Measurements from ENCODE around the gene GSE1.

Gene GSE1

GRCh38 chr16:85619101-85619891 lies 6.2 kb downstream of the GSE1 start:
- in situ Hi-C loops (cut with MboI; ENCODE audit: low sequenced_read_pairs), result loop anchor here (10.0 kb wide), 1 partner anchor 504 kb away; the partner anchor contains the start of gene CIBAR2
- peaks cover 13% of the 10 kb centered on the region for H3K4me1 ChIP-seq
- no peak overlapping the region for H3K4me3 ChIP-seq
- no peaks in the 10 kb centered on the region for H3K9me3 ChIP-seq
- H3K27me3 ChIP-seq (ENCODE audit: low read depth), result no peaks in the 10 kb centered on the region
- peaks cover 40% of the 10 kb centered on the region for H3K36me3 ChIP-seq (replicated peaks)
- no peak for DNase-seq (ENCODE audit: low spot score in 2 of 2)

- Histone ChIP-seq H3K27me3 (ENCODE audit: low read depth) (no peaks in the 10 kb centered on the region), H3K4me1 (peaks cover 7% of the 10 kb centered on the region), H3K36me3 (replicated peaks) (peaks cover 48% of the 10 kb centered on the region), H3K9me3 (no peaks in the 10 kb centered on the region), H3K4me3 (no peak overlapping the region)
- in situ Hi-C loops (cut with MboI; ENCODE audit: low sequenced_read_pairs), result no loop called here
- DNase-seq (ENCODE audit: low spot score in 2 of 2), result no peak
Observed at GRCh38 chr16:85620374-85620773, 7.3 kb downstream of the GSE1 start.

GRCh38 chr16:85621698-85622428 lies 8.7 kb downstream of the GSE1 start:
- Histone ChIP-seq H3K4me1 (no peaks in the 10 kb centered on the region), H3K9me3 (no peaks in the 10 kb centered on the region), H3K4me3 (no peak overlapping the region), H3K27me3 (ENCODE audit: low read depth) (no peaks in the 10 kb centered on the region), H3K36me3 (replicated peaks) (peaks cover 43% of the 10 kb centered on the region)
- DNase-seq (ENCODE audit: low spot score in 2 of 2), result no peak
- in situ Hi-C loops (cut with MboI; ENCODE audit: low sequenced_read_pairs), result no loop called here

GRCh38 chr16:85622683-85623082 lies 9.6 kb downstream of the GSE1 start:
- no peak for DNase-seq (ENCODE audit: low spot score in 2 of 2)
- Histone ChIP-seq H3K4me1 (no peaks in the 10 kb centered on the region), H3K9me3 (no peaks in the 10 kb centered on the region), H3K36me3 (replicated peaks) (peaks cover 39% of the 10 kb centered on the region), H3K27me3 (ENCODE audit: low read depth) (no peaks in the 10 kb centered on the region), H3K4me3 (no peak overlapping the region)
- in situ Hi-C loops (cut with MboI; ENCODE audit: low sequenced_read_pairs), result no loop called here

- DNase-seq (ENCODE audit: low spot score in 2 of 2), result no peak
- Histone ChIP-seq H3K4me1 (no peaks in the 10 kb centered on the region), H3K4me3 (no peak overlapping the region), H3K27me3 (ENCODE audit: low read depth) (no peaks in the 10 kb centered on the region), H3K36me3 (replicated peaks) (peaks cover 37% of the 10 kb centered on the region), H3K9me3 (no peaks in the 10 kb centered on the region)
- in situ Hi-C loops (cut with MboI; ENCODE audit: low sequenced_read_pairs), result no loop called here
Observed at GRCh38 chr16:85623250-85623649, 10.1 kb downstream of the GSE1 start.

GRCh38 chr16:85623997-85624601 lies 11.0 kb downstream of the GSE1 start:
- H3K4me3 ChIP-seq, result no peak overlapping the region
- H3K4me1 ChIP-seq, result no peaks in the 10 kb centered on the region
- in situ Hi-C loops (cut with MboI; ENCODE audit: low sequenced_read_pairs), result no loop called here
- DNase-seq (ENCODE audit: low spot score in 2 of 2), result no peak
- H3K9me3 ChIP-seq, result peaks cover 5% of the 10 kb centered on the region
- peaks cover 34% of the 10 kb centered on the region for H3K36me3 ChIP-seq (replicated peaks)
- no peaks in the 10 kb centered on the region for H3K27me3 ChIP-seq (ENCODE audit: low read depth)

- peaks cover 38% of the 10 kb centered on the region for H3K36me3 ChIP-seq (replicated peaks)
- no peak for DNase-seq (ENCODE audit: low spot score in 2 of 2)
- in situ Hi-C loops (cut with MboI; ENCODE audit: low sequenced_read_pairs), result no loop called here
Observed at GRCh38 chr16:85624646-85625045, 11.5 kb downstream of the GSE1 start.

GRCh38 chr16:85625053-85625452 lies 11.9 kb downstream of the GSE1 start:
- Histone ChIP-seq H3K4me3 (no peak overlapping the region), H3K4me1 (no peaks in the 10 kb centered on the region), H3K9me3 (peaks cover 14% of the 10 kb centered on the region), H3K36me3 (replicated peaks) (peaks cover 38% of the 10 kb centered on the region), H3K27me3 (ENCODE audit: low read depth) (no peaks in the 10 kb centered on the region)
- DNase-seq (ENCODE audit: low spot score in 2 of 2), result no peak
- in situ Hi-C loops (cut with MboI; ENCODE audit: low sequenced_read_pairs), result no loop called here

More at GRCh38 chr16:85624646-85625045, 11.5 kb downstream of the GSE1 start:
- H3K9me3 ChIP-seq, result peaks cover 10% of the 10 kb centered on the region
- H3K4me1 ChIP-seq, result no peaks in the 10 kb centered on the region
- H3K4me3 ChIP-seq, result no peak overlapping the region
- H3K27me3 ChIP-seq (ENCODE audit: low read depth), result no peaks in the 10 kb centered on the region

GRCh38 chr16:85625485-85626117 lies 12.5 kb downstream of the GSE1 start:
- peaks cover 14% of the 10 kb centered on the region for H3K9me3 ChIP-seq
- no peaks in the 10 kb centered on the region for H3K27me3 ChIP-seq (ENCODE audit: low read depth)
- no peak overlapping the region for H3K4me3 ChIP-seq
- H3K36me3 ChIP-seq (replicated peaks), result peaks cover 33% of the 10 kb centered on the region
- in situ Hi-C loops (cut with MboI; ENCODE audit: low sequenced_read_pairs), result no loop called here
- no peak for DNase-seq (ENCODE audit: low spot score in 2 of 2)
- no peaks in the 10 kb centered on the region for H3K4me1 ChIP-seq

- Histone ChIP-seq H3K9me3 (peaks cover 14% of the 10 kb centered on the region), H3K4me3 (no peak overlapping the region), H3K4me1 (no peaks in the 10 kb centered on the region), H3K27me3 (ENCODE audit: low read depth) (no peaks in the 10 kb centered on the region), H3K36me3 (replicated peaks) (peaks cover 33% of the 10 kb centered on the region)
- in situ Hi-C loops (cut with MboI; ENCODE audit: low sequenced_read_pairs), result no loop called here
- DNase-seq (ENCODE audit: low spot score in 2 of 2), result peak in 1 of 2 experiments; percentile 42
Observed at GRCh38 chr16:85626191-85626981, 13.3 kb downstream of the GSE1 start.

- Histone ChIP-seq H3K36me3 (replicated peaks) (peaks cover 33% of the 10 kb centered on the region), H3K4me1 (no peaks in the 10 kb centered on the region), H3K9me3 (peaks cover 14% of the 10 kb centered on the region), H3K27me3 (ENCODE audit: low read depth) (no peaks in the 10 kb centered on the region), H3K4me3 (no peak overlapping the region)
- DNase-seq (ENCODE audit: low spot score in 2 of 2), result no peak
- in situ Hi-C loops (cut with MboI; ENCODE audit: low sequenced_read_pairs), result no loop called here
Observed at GRCh38 chr16:85627089-85627488, 14.0 kb downstream of the GSE1 start.

GRCh38 chr16:85627526-85628264 lies 14.6 kb downstream of the GSE1 start:
- peaks cover 33% of the 10 kb centered on the region for H3K36me3 ChIP-seq (replicated peaks)
- DNase-seq (ENCODE audit: low spot score in 2 of 2), result no peak
- in situ Hi-C loops (cut with MboI; ENCODE audit: low sequenced_read_pairs), result no loop called here
- no peaks in the 10 kb centered on the region for H3K4me1 ChIP-seq
- H3K4me3 ChIP-seq, result no peak overlapping the region
- no peaks in the 10 kb centered on the region for H3K27me3 ChIP-seq (ENCODE audit: low read depth)
- peaks cover 14% of the 10 kb centered on the region for H3K9me3 ChIP-seq

GRCh38 chr16:85628265-85628556 lies 15.1 kb downstream of the GSE1 start:
- Histone ChIP-seq H3K27me3 (ENCODE audit: low read depth) (no peaks in the 10 kb centered on the region), H3K9me3 (peaks cover 14% of the 10 kb centered on the region), H3K4me1 (no peaks in the 10 kb centered on the region), H3K36me3 (replicated peaks) (peaks cover 33% of the 10 kb centered on the region), H3K4me3 (no peak overlapping the region)
- no peak for DNase-seq (ENCODE audit: low spot score in 2 of 2)
- in situ Hi-C loops (cut with MboI; ENCODE audit: low sequenced_read_pairs), result no loop called here

Measured in HAP-1 (cell line).